H1 (cell line): ENCODE results near the gene TBX2. TPM values are rescaled to one million over a fixed set of nuclear protein-coding genes. Genes with fewer than 3 reads are reported as not detected.

Experiments
- CTCF ChIA-PET: fragments of 300-600 bp; sonication (Branson Sonifier 250); formaldehyde crosslinking; loops from one replicate; lab custom pipeline; 2021; ENCODE audit not compliant: partially characterized antibody; lab: Charles Lee
- POLR2A ChIA-PET: fragments of 300-600 bp; sonication (Branson Sonifier 250); formaldehyde crosslinking; loops from one replicate; lab custom pipeline; 2021; ENCODE audit warnings: inconsistent platforms; ENCODE audit not compliant: partially characterized antibody; lab: Charles Lee
- DNase-seq, 2 experiments: peaks; one replicate each; pipeline versions ENCODE4 v3.0.0 to v3.0.0-alpha.2; 2010 to 2022; ENCODE audit warnings: low spot score in 2 of 2, low read depth in 1 of 2, mixed read lengths in 1 of 2
- FAIRE-seq: peaks from 2 replicates; lab custom pipeline; 2011; peaks lifted over from hg19 to GRCh38; lab: Jason Lieb, UNC
- H2AFZ ChIP-seq: 2 replicates; pipeline ENCODE4 v1.8.1; 2012; ENCODE audit warnings: low read length, inconsistent platforms
- H2AK5ac ChIP-seq: 2 replicates; pipeline ENCODE4 v1.6.1; 2013; ENCODE audit warnings: low read depth, low read length
- H2BK120ac ChIP-seq: replicated peaks from 2 replicates; pipeline ENCODE3; 2013; ENCODE audit warnings: low read depth, low read length, inconsistent platforms
- H2BK12ac ChIP-seq: 2 replicates; pipeline ENCODE4 v1.6.1; 2013; ENCODE audit warnings: low read depth, low read length
- H2BK15ac ChIP-seq: 2 replicates; pipeline ENCODE4 v1.6.1; 2013; ENCODE audit warnings: low read length
- H2BK20ac ChIP-seq: 2 replicates; pipeline ENCODE4 v1.6.1; 2013; ENCODE audit warnings: low read length
- H2BK5ac ChIP-seq: 2 replicates; pipeline ENCODE4 v1.6.1; 2013; ENCODE audit warnings: low read depth, low read length
- H3K14ac ChIP-seq: 2 replicates; pipeline ENCODE4 v1.6.1; 2013; ENCODE audit warnings: inconsistent platforms; ENCODE audit not compliant: insufficient read length
- H3K18ac ChIP-seq: 2 replicates; pipeline ENCODE4 v1.6.1; 2013; ENCODE audit warnings: low read length; ENCODE audit errors: extremely low read depth
- H3K23ac ChIP-seq: 2 replicates; pipeline ENCODE4 v1.6.1; 2013; ENCODE audit warnings: inconsistent platforms; ENCODE audit not compliant: insufficient read length
- H3K23me2 ChIP-seq: 2 replicates; pipeline ENCODE4 v1.6.1; 2013; ENCODE audit warnings: low read depth, low read length
- H3K27ac ChIP-seq: 2 replicates; pipeline ENCODE4 v1.6.1; 2011; ENCODE audit warnings: low read depth, low read length, inconsistent platforms
- H3K27me3 ChIP-seq, 4 experiments: replicated peaks in 1 of 4; 1 replicate in 1 of 4; 2 replicates in 3 of 4; pipeline versions ENCODE4 v1.6.1 to v1.8.1; 2011 to 2013; ENCODE audit warnings: low read length in 3 of 4, mild to moderate bottlenecking in 3 of 4, inconsistent platforms in 2 of 4, mixed read lengths in 2 of 4, moderate library complexity in 1 of 4; ENCODE audit not compliant: control insufficient read depth in 3 of 4, insufficient read depth in 3 of 4; ENCODE audit errors: extremely low read depth in 1 of 4
- H3K36me3 ChIP-seq, 4 experiments: 2 replicates each; pipeline versions ENCODE4 v1.6.1 to v1.8.1; 2011 to 2013; ENCODE audit warnings: mild to moderate bottlenecking in 4 of 4, low read length in 3 of 4, moderate library complexity in 2 of 4, control low read depth in 1 of 4, inconsistent platforms in 1 of 4; ENCODE audit not compliant: insufficient read depth in 4 of 4, control insufficient read depth in 2 of 4
- H3K4ac ChIP-seq: replicated peaks from 2 replicates; pipeline ENCODE3; 2013; ENCODE audit warnings: low read length, low read depth, mixed read lengths, inconsistent platforms; ENCODE audit not compliant: insufficient read length
- H3K4me1 ChIP-seq, 4 experiments: replicated peaks in 1 of 4; 1 replicate in 1 of 4; 2 replicates in 3 of 4; pipeline versions ENCODE4 v1.6.1 to v1.8.1; 2011 to 2013; ENCODE audit warnings: low read length in 3 of 4, inconsistent platforms in 2 of 4, mixed read lengths in 1 of 4; ENCODE audit not compliant: insufficient read depth in 4 of 4, control insufficient read depth in 3 of 4
- H3K4me2 ChIP-seq, 2 experiments: 2 replicates each; pipeline versions ENCODE4 v1.6.1 to v1.8.1; 2011 to 2013; ENCODE audit warnings: low read depth in 2 of 2, low read length in 2 of 2, control low read depth in 1 of 2, inconsistent platforms in 1 of 2, mild to moderate bottlenecking in 1 of 2; ENCODE audit not compliant: insufficient read depth in 1 of 2
- H3K4me3 ChIP-seq, 4 experiments: fragments of 200-600, 300-600 bp in 1 of 4; sonication (generic), shearing (Covaris generic), sonication (Bioruptor Twin) in 1 of 4; 2 replicates each; pipeline versions ENCODE4 v1.5.1 to v1.8.1; 2011 to 2016; ENCODE audit warnings: low read length in 4 of 4, low read depth in 3 of 4, control low read depth in 2 of 4, inconsistent platforms in 2 of 4, mild to moderate bottlenecking in 2 of 4, mixed read lengths in 1 of 4, moderate library complexity in 1 of 4; ENCODE audit not compliant: insufficient read depth in 2 of 4; ENCODE audit errors: extremely low read depth in 1 of 4
- H3K56ac ChIP-seq: replicated peaks from 2 replicates; pipeline ENCODE3; 2013; ENCODE audit warnings: low read depth, mild to moderate bottlenecking, mixed read lengths, low read length, inconsistent platforms; ENCODE audit not compliant: insufficient read length
- H3K79me1 ChIP-seq: 2 replicates; pipeline ENCODE4 v1.6.1; 2013; ENCODE audit warnings: low read depth, low read length, control low read depth
- H3K79me2 ChIP-seq, 2 experiments: 2 replicates each; pipeline versions ENCODE4 v1.6.1 to v1.8.1; 2012 to 2013; ENCODE audit warnings: low read length in 2 of 2, mild to moderate bottlenecking in 2 of 2, inconsistent platforms in 1 of 2; ENCODE audit not compliant: insufficient read depth in 2 of 2, control insufficient read depth in 1 of 2
- H3K9ac ChIP-seq, 4 experiments: replicated peaks in 1 of 4; 1 replicate in 1 of 4; 2 replicates in 3 of 4; pipeline versions ENCODE4 v1.6.1 to v1.8.1; 2011 to 2013; ENCODE audit warnings: low read depth in 3 of 4, low read length in 3 of 4, control low read depth in 2 of 4, mild to moderate bottlenecking in 2 of 4, moderate library complexity in 2 of 4, inconsistent platforms in 1 of 4; ENCODE audit errors: extremely low read depth in 1 of 4
- H3K9me3 ChIP-seq, 2 experiments: 2 replicates each; pipeline versions ENCODE4 v1.6.1 to v1.8.1; 2012 to 2013; ENCODE audit warnings: mild to moderate bottlenecking in 2 of 2, moderate library complexity in 2 of 2, control low read depth in 1 of 2, inconsistent platforms in 1 of 2, low read depth in 1 of 2, low read length in 1 of 2, mixed read lengths in 1 of 2; ENCODE audit not compliant: insufficient read depth in 2 of 2
- H4K20me1 ChIP-seq, 2 experiments: replicated peaks in 1 of 2; 2 replicates each; pipeline versions ENCODE3 to v1.8.1; 2011 to 2013; ENCODE audit warnings: inconsistent platforms in 2 of 2, low read length in 2 of 2, mild to moderate bottlenecking in 1 of 2; ENCODE audit not compliant: insufficient read depth in 2 of 2, control insufficient read depth in 1 of 2
- H4K5ac ChIP-seq: 2 replicates; pipeline ENCODE4 v1.6.1; 2013; ENCODE audit warnings: low read length, low read depth, mixed read lengths, inconsistent platforms; ENCODE audit not compliant: insufficient read length
- H4K8ac ChIP-seq: 2 replicates; pipeline ENCODE4 v1.8.0; 2013; ENCODE audit warnings: mild to moderate bottlenecking, moderate library complexity, low read length, inconsistent platforms; ENCODE audit not compliant: insufficient read depth; ENCODE audit errors: extremely low read depth
- H4K91ac ChIP-seq: replicated peaks from 2 replicates; pipeline ENCODE3; 2013; ENCODE audit warnings: low read length, mixed read lengths, inconsistent platforms; ENCODE audit not compliant: insufficient read length
- BACH1 ChIP-seq: IDR thresholded peaks from 2 replicates; pipeline ENCODE4 v1.6.1; 2012; ENCODE audit warnings: low read length, improper control_type of control experiment
- BRCA1 ChIP-seq: IDR thresholded peaks from 2 replicates; pipeline ENCODE4 v1.6.1; 2012; ENCODE audit warnings: low read depth, low read length, improper control_type of control experiment
- EGR1 ChIP-seq: IDR thresholded peaks from 2 replicates; pipeline ENCODE4 v1.6.1; 2011; ENCODE audit warnings: low read depth, low read length, borderline replicate concordance
- EZH2 ChIP-seq: fragments of 200-600 bp; sonication (generic); IDR thresholded peaks from 2 replicates; pipeline ENCODE4 v1.7.1; 2012; ENCODE audit warnings: low read depth, mild to moderate bottlenecking, moderate library complexity, low read length, inconsistent platforms; ENCODE audit not compliant: severe bottlenecking
- GABPA ChIP-seq: IDR thresholded peaks from 2 replicates; pipeline ENCODE4 v1.6.1; 2011; ENCODE audit warnings: mild to moderate bottlenecking, low read length, moderate library complexity, borderline replicate concordance; ENCODE audit not compliant: insufficient read depth
- POLR2A ChIP-seq, 2 experiments: IDR thresholded peaks; 1 replicate in 1 of 2; 2 replicates in 1 of 2; pipeline ENCODE4 v1.6.1; 2011; ENCODE audit warnings: low read depth in 2 of 2, low read length in 2 of 2, mild to moderate bottlenecking in 2 of 2; ENCODE audit errors: control extremely low read depth in 1 of 2
- SP1 ChIP-seq: IDR thresholded peaks from 2 replicates; pipeline ENCODE4 v1.6.1; 2011; ENCODE audit warnings: low read depth, low read length
- SUZ12 ChIP-seq: fragments of 200-600 bp; sonication (generic); IDR thresholded peaks from 2 replicates; pipeline ENCODE4 v1.6.1; 2012; ENCODE audit warnings: mild to moderate bottlenecking, inconsistent platforms, low read length, moderate library complexity, mixed read lengths
- TCF12 ChIP-seq: IDR thresholded peaks from 2 replicates; pipeline ENCODE4 v1.6.1; 2011; ENCODE audit warnings: low read depth, mild to moderate bottlenecking, low read length
- WGBS, 2 experiments: shearing (Covaris generic) in 1 of 2; methylation state at CpG; one replicate each; pipeline versions ENCODE4 v1.1.6 to v1.1.7; 2013 to 2015; ENCODE audit warnings: low lambda C conversion rate in 2 of 2, mixed read lengths in 2 of 2, inconsistent platforms in 1 of 2, low coverage in 1 of 2, missing lambda C conversion rate in 1 of 2; ENCODE audit not compliant: insufficient replicate concordance in 2 of 2, insufficient coverage in 1 of 2, insufficient read length in 1 of 2; ENCODE audit errors: extremely low coverage in 1 of 2, missing lambda C conversion rate in 1 of 2; 5-methylcytosine and 5-hydroxymethylcytosine counted together
- polyA plus RNA-seq, 7 experiments: library from polyadenylated mRNA; depleted of rRNA in 3 of 7; stranded (reverse) in 5 of 7; unstranded in 2 of 7; fragments of >200 nt in 5 of 7; fragments of 200-250 nt in 2 of 7; gene quantifications; 1 replicate in 5 of 7; 2 replicates in 1 of 7; 4 replicates in 1 of 7; pipeline versions ENCODE4 v1.2.1 to v1.2.3, GENCODE V29; 2011 to 2013; ENCODE audit warnings: missing spikeins in 2 of 7, mixed read lengths in 2 of 7
- total RNA-seq: library from RNA; stranded (reverse); fragmentation: NEBNext Ultra II Directional; extraction: Animal tissue kit (Norgen Biotek cat#: 25700); gene quantifications from 2 replicates; pipeline ENCODE4 v1.2.1, GENCODE V29; 2021

The TBX2 gene
- total and polyA plus RNA-seq, 2 of the 8 experiments (the other 6 are each of a cell fraction or from before 2014, with no cell fraction given), result not detected

DNA sequence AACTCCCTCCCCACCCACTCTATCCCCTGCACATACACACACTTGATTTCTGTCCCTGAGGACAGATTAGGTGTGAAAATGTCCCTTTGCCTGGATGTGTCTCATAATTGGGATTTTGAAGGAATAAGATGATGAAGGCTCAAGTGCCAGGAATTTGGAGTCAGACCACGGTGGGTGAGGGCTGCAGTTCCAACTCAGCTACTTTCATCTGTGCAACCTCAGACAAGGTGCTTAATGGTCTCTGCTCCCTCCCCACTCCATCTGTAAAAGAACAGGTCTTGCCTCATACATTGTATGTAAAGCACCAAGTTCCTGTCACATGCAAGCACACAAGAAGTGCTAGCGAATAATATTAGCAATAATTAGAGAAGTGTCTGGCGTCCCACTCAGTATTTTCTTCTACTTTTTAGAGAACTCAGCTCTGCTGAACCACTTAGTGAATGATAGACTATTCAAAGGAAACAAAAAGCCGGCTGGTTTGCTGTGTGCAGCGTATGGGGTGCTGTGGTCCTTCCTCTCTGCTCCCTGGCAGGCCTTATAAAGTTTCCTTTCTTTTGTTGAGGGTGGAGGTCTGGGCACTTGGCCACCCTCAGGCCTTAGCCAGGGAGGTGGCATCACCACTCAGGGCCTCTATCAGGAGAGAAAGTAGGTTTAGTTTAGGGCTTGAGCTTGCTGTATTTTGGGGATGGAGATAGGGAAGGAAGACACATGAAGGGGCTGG lies 58.9 kb downstream of the TBX2 start:
- Histone ChIP-seq H4K20me1 (peaks cover 22 to 30% of the 10 kb centered on the region in 2 experiments), H3K79me2 (no peaks in the 10 kb centered on the region), H3K9ac (no peak overlapping the region), H3K27ac (no peak overlapping the region), H3K4me3 (0 out of 8 replicates have a peak overlapping the region, but pooled peaks of 1 of the 4 experiments have one; percentile 47), H3K36me3 (peaks cover 0 to 20% (median 0%) of the 10 kb centered on the region in 4 experiments; a peak in 1 of 8 replicates), H4K5ac (no peak overlapping the region), H2AK5ac (no peak overlapping the region; the same call in 1 of the 2 replicates), H3K18ac (no peak overlapping the region), H3K4me1 (peaks cover 2 to 34% (median 14%) of the 10 kb centered on the region in 4 experiments; a peak in 5 of 7 replicates), H2BK5ac (no peak overlapping the region), H2BK120ac (no peak overlapping the region), H3K4ac (no peak overlapping the region), H3K4me2 (peak overlapping the region in 1 of 2 experiments; percentile 26; a peak in 1 of 4 replicates), H4K91ac (no peak overlapping the region), H3K27me3 (peaks cover 98 to 100% (median 99%) of the 10 kb centered on the region in 4 experiments), H2AFZ (no peak overlapping the region), H3K14ac (no peak overlapping the region), H2BK20ac (no peak overlapping the region), H3K56ac (no peak overlapping the region), H3K23ac (no peak overlapping the region), H2BK12ac (no peak overlapping the region), H3K9me3 (peaks cover 0 to 4% of the 10 kb centered on the region in 2 experiments; a peak in 1 of 4 replicates), H2BK15ac (no peak overlapping the region; the same call in 1 of the 2 replicates)
- WGBS, 2 experiments, result 7% methylated on average over 5 of the region's 5 CpGs; no CpG with 5 or more reads in 1 of the 2 experiments
- DNase-seq (peak in 1 of 2 experiments; percentile 54), FAIRE-seq (peak; percentile 32)
- POLR2A ChIA-PET, result interaction anchor here (1.0 to 1.7 kb wide), 4 partner anchors 46 to 64 kb away, joined by 3 to 4 read pairs (median 3); partner anchors contain the start of gene TBX2
- CTCF ChIA-PET, result interaction anchor here (0.8 to 5.5 kb wide), 7 partner anchors 8 to 92 kb away, joined by 3 to 37 read pairs (median 4); no protein-coding TSS in a partner anchor
- TF ChIP-seq POLR2A (IDR thresholded peaks at IDR 0.05; ENCODE audit: control extremely low read depth in 1 of 2, low read depth in 2 of 2, low read length in 2 of 2) (no peak), SP1 (peak; percentile 46; the same call in 1 of the 2 replicates), TCF12 (0 out of 2 replicates have a peak, but pooled peaks have one; percentile 39), GABPA (0 out of 2 replicates have a peak, but pooled peaks have one; percentile 35), EZH2 (peak; percentile 56), SUZ12 (peak; percentile 60; the same call in 1 of the 2 replicates), BACH1 (no peak), EGR1 (peak; percentile 22; the same call in 1 of the 2 replicates), BRCA1 (no peak)
- TF ChIP-seq, all 59 proteins: peak for 6
- H4K8ac ChIP-seq, result no peak overlapping the region
- no peaks in the 10 kb centered on the region for H3K79me1 ChIP-seq
- no peaks in the 10 kb centered on the region; the same call in 1 of the 2 replicates for H3K23me2 ChIP-seq
